Stimulated activated CD4-positive, alpha-beta T cell treated with anti-CD3 and anti-CD28 coated beads, Interleukin-4, amount 100 ng/mL, for 1 hour (primary cell): ENCODE results near the gene PIM3.

Experiments used
- DNase-seq: peaks from one replicate; pipeline ENCODE4 v3.0.0-alpha.2; 2020

PIM3 gene

GRCh38 chr22:49992921-49993648, 32.5 kb downstream of the PIM3 start:
- peak; percentile 75 for DNase-seq

DNA sequence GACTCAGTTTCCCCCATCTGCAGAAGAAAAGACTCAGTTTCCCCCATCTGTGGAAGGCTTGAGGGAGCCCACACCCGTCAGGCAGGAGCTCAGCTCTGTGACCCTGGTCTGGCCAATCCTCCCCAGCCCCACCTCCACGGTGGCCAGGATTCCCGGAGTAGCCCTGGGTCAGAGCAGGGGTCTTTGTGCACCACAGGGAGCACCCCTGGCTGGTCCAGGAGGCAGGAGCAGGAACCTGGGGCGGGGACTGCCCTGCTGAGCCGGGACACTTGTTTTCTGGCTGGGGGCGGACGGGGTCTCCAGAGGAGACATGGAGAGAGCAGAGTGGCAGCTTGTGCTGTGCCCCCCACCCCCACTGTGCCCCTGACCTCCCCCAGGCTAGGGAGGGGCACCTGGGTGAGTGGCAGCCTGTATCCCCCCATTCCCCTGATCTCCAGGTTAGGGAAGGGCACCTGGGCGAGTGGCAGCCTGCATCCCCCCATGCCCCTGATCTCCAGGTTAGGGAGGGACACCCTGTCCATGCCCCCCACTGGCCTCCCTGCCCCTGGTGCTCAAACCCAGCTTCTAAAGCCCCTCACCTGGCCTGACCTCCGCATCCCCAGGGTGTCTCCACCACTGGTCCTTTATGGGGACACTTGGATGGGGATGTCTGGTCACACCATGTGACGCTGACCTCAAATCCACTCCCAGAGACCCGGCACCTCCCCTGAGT, 33.2 kb downstream of the PIM3 start:
- DNase-seq, result no peak

GRCh38 chr22:49994361-49995040, 33.9 kb downstream of the PIM3 start:
- no peak for DNase-seq

DNA sequence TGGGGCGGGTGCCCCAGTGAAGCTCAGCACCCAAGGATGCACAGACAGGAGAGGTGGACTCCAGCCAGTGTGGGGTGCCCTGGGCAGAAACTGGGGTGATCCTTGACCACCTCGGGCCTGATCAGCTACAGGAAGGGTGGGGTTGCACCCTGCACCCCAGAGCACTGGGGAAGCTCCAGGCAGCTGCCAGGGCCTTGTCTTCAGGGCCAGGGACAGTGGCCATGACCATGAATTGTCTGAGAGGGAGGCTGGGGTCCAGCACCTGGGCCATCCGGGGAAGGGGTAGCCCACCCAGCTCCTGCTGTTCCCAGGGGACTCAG, 34.4 kb downstream of the PIM3 start:
- DNase-seq, result no peak

DNA sequence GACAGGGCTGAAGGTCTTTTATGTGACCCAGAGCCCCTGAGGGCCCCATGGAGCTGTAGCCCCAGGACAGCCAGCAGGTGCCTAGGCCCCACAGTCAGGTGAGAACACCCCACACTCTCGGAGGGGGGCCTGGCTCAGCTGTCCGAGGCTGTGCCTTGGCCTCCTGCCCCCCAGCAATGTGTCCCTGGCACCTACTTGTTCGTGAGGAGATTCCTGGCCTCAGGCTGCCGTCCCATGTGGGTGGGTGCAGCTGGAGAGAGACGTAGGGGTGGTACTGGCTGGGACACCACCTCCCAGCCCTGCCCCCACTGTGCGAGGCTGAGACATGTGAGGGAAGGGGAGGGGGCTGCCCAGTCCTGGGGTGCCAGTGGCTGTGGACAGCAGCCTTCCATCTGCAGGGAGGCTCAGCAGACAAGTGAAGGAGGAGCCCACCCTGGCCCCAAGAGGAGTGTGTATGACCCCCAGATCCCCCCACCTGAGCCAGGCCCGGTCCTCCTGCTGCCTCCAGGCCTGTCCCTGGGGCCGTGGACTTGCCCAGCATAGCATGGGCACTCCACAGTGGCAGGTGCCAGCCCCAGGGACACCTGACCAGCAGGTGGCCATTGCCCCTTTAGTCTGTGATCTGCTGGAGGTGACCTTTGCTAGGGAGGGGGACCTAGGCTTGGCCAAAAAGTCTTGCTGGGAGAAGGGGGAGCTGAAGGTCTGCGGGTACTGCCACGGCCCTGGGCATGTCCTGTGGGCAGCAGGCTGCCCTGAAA, 35.0 kb downstream of the PIM3 start:
- DNase-seq, result no peak

DNA sequence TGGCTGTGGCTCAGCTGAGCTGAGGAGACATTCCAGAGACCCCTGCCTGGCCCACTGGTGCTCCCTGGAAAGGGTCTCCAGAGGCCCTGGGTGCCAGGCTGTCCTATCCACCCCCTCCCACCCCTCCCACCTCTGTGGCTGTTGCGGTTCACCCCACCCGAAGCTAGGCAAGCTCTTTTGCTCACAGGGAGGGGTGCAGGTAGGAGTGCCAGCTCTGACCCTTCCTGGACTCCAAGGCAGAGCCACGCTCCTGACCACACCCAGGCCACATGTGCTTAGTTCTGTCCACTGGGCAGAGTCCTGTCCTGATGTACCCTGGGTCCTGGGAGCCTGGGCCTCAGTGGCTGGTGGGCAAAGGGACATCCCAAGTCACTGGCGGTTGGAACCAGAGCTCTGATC, 35.5 kb downstream of the PIM3 start:
- DNase-seq, result no peak

DNA sequence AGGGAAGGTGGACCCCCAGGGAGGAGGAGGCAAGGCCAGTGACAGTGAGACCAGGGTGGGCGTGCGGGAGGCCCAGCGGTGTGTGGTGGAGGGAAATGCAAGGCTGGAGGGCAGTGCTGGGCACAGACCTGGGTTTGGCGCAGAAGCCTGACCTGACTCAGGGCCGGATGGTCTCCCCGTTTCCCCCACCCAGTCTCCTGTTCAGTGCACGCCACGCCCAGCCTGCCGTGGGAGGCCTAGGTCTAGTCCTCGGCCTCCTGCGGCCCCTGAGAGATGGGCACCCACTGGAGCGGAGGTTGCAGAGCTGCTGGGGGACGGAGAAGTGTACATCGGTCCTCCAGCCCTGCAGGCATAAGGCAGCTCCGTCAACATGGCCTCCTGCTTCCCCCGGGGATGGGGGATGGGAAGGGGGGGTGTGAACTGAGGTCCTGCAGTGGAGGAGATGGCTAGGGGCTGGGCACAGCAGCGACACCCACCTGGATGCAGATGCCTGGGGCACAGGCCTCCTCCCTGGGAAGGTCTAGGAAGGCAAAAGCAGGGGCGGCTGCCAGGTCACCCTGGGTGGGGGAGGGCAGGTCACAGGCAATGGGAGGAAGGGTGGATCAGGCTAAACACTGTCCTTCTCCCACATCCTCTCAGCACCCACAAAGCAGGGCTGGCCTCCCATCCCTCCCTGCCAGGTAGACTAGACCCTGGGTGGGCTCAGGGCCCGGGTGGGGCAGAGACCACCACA, 36.1 kb downstream of the PIM3 start:
- DNase-seq, result no peak

DNA sequence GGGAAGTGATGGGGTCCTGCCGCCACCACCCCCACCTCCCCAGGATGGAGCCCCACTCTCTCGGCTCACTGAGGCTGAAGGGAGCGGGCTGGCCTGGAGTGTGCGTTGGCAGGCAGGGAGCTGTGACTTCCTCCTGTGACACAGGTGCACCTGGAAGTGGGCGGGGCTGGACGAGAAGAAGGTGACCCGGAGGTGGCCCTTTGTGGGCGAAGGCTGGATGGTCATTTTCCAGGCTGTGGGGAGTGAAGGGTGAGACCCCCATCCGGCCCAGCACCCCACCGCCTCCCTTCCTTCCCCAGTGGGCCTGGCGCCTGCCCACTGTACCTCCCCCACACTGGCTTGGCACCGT, 36.7 kb downstream of the PIM3 start:
- no peak for DNase-seq

GRCh38 chr22:49997932-49998717, 37.6 kb downstream of the PIM3 start:
- DNase-seq, result no peak

GRCh38 chr22:49998718-49999062, 38.1 kb downstream of the PIM3 start:
- DNase-seq, result no peak

GRCh38 chr22:49999063-49999945, 38.7 kb downstream of the PIM3 start:
- peak; percentile 32 for DNase-seq

DNA sequence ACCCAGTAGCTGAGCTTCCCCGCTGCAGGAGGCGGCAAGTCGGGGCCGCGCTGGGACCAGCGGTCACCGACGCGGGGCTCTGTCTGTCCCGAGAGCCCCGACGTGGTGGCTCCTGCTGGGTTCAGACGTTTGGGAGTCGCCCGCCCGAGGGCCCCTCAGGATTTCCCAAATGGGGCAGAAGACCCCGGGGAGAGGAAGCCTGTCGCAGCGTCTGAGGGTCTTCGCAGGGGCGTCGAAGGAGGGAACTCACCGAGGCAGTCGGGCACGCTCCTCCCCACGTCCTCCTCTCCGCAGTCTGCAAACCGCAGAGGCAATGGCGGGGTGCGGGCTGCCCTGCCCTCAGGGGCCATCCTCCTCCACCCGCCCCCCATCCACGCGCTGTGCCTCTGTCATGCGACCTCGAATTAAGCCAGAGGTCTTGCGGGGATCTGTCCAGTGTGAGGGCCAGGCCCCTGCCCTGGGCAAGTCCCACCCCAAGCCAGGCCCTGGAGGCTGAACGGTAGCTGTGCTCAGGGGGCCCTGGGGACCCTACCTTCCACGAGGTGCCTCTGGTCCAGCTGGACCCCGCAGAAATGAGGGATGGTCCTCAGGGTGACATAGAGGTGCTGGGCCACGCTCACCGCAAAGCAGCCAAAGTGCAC, 39.5 kb downstream of the PIM3 start:
- no peak for DNase-seq

- no peak for DNase-seq
Measured at GRCh38 chr22:50000587-50001387, 40.2 kb downstream of the PIM3 start.

DNA sequence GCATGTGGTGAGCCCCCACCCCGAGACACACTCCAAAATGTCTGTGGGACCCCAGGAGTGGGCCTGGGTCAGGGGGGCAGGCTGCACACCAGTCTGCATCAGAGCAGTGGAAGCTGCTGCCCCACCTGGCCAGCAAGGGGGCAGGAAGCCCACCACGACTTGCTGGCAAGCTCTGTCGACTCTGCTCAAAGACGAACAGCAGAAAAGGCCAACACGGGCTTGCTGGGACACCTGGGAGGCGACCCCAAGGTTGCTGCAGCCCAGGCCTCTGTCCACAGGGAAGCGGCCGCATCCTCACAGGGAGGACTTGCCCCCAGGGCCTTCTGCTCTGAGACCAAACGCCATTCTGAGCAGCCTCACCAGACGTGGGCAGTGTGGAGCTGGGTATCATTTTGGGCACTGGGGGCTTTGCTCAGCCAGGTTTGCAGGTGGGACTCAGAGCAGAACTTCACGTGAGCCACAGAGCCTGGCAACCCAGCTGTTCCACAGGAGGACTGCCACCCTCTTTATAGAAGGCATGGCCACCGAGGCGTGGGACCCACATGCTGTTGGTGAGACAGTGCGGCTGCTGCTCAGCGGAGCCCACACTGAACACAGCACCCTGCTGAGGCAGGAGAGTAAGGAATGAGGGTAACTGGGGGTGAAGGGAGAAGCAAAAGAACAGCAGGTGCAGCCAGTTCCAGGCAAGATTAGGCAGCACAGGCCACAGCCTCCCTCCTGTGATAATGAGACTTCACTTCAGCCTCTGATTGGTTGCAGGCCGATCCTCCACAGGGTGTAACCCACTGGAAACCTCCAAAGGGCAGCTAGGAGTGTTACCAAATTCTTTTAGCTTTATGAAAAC, 41.0 kb downstream of the PIM3 start:
- no peak for DNase-seq

GRCh38 chr22:50002791-50003190, 42.2 kb downstream of the PIM3 start:
- no peak for DNase-seq

DNA sequence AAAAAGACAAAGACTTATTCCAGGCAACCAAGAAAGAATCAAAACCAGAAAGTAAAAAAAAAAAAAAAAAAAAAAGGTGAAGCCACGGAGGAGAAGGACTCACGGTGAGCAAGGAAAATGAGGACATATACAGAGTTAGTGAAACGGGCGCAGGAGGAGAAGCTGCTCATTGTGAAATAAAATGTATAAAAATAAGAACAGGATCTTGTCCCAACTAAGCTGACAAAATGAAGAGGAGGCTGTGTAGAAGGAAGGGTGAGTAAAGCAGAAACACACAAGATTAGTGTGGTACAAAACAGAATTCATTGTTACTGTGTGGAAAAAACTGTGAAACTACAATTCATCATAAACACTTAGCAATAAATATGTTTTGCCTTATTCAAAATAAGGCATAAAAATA, 44.3 kb downstream of the PIM3 start:
- DNase-seq, result no peak

DNA sequence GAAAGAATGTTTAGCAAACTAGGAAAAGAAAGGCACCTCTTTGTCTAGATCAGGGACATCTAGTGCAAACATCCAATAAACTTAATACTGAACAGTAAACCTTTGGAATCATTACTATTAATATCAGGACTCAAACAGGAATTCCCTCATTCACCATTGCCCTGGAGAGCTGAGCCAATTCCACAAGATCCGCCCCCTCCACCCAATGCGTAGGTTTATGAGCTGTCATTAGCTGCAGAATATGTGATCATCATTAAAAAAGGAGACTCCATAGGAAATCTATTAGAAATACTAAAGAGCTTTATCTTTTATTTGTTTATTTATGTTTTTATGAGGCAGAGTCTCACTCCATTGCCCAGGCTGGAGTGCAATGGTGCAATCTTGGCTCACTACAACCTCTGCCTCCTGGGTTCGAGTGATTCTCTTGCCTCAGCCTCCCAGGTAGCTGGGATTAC, 46.5 kb downstream of the PIM3 start:
- no peak for DNase-seq
